Pancreas (tissue), 10 donors: ENCODE measurements around the gene SKAP1. TPM values are rescaled to one million over a fixed set of nuclear protein-coding genes. Genes with fewer than 3 reads are reported as not detected.
"Not testable (repeated sequence)": the region's sequence is repeated elsewhere in the genome, so short reads cannot be mapped to it uniquely, and the experiment has no call there.

Experiments
- ATAC-seq, 4 donors: fragments of 200-7000 bp; cut with Tn5 transposase; one replicate each; pipeline versions ENCODE4 v1.8.0 to v1.9.1; 2020; ENCODE audit warnings: mild to moderate bottlenecking in 4 of 4, moderate library complexity in 4 of 4
- DNase-seq, 6 donors: peaks; one replicate each; pipeline ENCODE4 v3.0.0-alpha.2; 2020
- FAIRE-seq: peaks from 2 replicates; lab custom pipeline; 2012; peaks lifted over from hg19 to GRCh38; lab: Jason Lieb, UNC
- H3K27ac ChIP-seq, 4 donors: fragments of 200-600 bp; sonication (generic); 1 replicate in 3 of 4; 2 replicates in 1 of 4; pipeline versions ENCODE4 v1.5.0 to v1.8.0; 2020
- H3K27me3 ChIP-seq, 4 donors: fragments of 200-600 bp; one replicate each; pipeline ENCODE4 v1.8.0; 2021
- H3K36me3 ChIP-seq, 3 donors: fragments of 200-600 bp; sonication (generic) in 1 of 3; one replicate each; pipeline versions ENCODE4 v1.5.0 to v1.8.0; 2020 to 2021
- H3K4me1 ChIP-seq, 3 donors: fragments of 200-600 bp; one replicate each; pipeline ENCODE4 v1.8.0; 2021
- H3K4me3 ChIP-seq, 4 donors: fragments of 200-600 bp; sonication (generic) in 2 of 4; one replicate each; pipeline versions ENCODE4 v1.5.0 to v1.8.0; 2020 to 2021
- H3K9me3 ChIP-seq, 4 donors: fragments of 200-600 bp; one replicate each; pipeline ENCODE4 v1.8.0; 2021
- WGBS, 2 donors: extraction: QIAGEN DNeasy Blood & Tissue Kit; methylation state at CpG; one replicate each; pipeline ENCODE4 v1.1.7; 2013; 5-methylcytosine and 5-hydroxymethylcytosine counted together
- intact Hi-C, 3 donors: fragments of 100-400 bp; cut with DNase I; formaldehyde crosslinking; loops; one replicate each; pipeline versions ENCODE4 v1.11.1 to v1.14.2; 2022
- polyA plus RNA-seq, 2 donors: library from polyadenylated mRNA; stranded (reverse); fragments of 200-250 nt; gene quantifications; one replicate each; pipeline ENCODE4 v1.2.3, GENCODE V29; 2013
- total RNA-seq, 6 donors: library from RNA; stranded (reverse); fragmentation: NEBNext Ultra II Directional in 4 of 6; extraction: Animal tissue kit (Norgen Biotek cat#: 25700) in 4 of 6; gene quantifications; one replicate each; pipeline versions ENCODE4 v1.2.1 to v1.2.4, GENCODE V29; 2021 to 2023
- TF ChIP-seq, protein P1 (sequence below), 4 donors: fragments of 200-600 bp; sonication (generic) in 3 of 4; IDR thresholded peaks; one replicate each; pipeline versions ENCODE4 v1.5.0 to v1.8.0; 2021; ENCODE audit warnings: antibody characterized with exemption in 4 of 4
- donor health status: healthy with polysubstance abuse.
- donor health status: DM: no; HTN: no; CAD: no; lungs with moderate emphysema.
- donor health status: DM: no; HTN: no; CAD: no.
- donor health status: control.
- donor health status: control.
- donor health status: Bipolar disorder and iron deficiency.
- donor health status: DM: yes; HTN: yes; CAD: no.
- donor health status: DM: no; HTN: no; CAD: no.
- donor health status: DM: no; HTN: no; CAD: no.
- donor health status: DM: yes; HTN: yes; CAD: no.

The SKAP1 gene
- total and polyA plus RNA-seq, 8 donors, result 0.92 to 5.2 (median 3.0) TPM

DNA sequence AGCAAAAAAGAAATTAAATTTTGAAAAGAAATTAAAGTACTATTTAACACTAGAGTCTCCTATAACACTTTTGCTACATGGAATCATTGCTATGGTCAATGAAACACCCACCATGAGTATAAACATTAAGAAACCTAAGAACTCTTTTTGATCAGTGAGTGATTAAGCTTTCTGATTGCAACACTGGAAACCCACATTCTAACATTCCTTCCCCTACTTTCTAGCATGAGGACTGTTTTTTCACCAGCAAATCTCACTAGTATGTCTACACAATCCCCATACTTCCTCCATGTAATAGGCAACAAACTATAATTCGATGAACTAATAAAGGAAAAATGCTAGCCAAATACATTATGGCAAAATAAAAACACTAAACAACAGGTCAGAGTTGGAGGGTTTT is 54.7 kb downstream of the SKAP1 start:
- H3K4me3 ChIP-seq, result no peak overlapping the region
- intact Hi-C loops, result no loop called here
- H3K27me3 ChIP-seq, result no peaks in the 10 kb centered on the region
- H3K27ac ChIP-seq, result no peak overlapping the region
- FAIRE-seq, result no peak
- WGBS, 2 donors, result 52 to 55% methylated on average over 1 of the region's 1 CpG
- no peaks in the 10 kb centered on the region for H3K36me3 ChIP-seq
- DNase-seq, result no peak
- no peaks in the 10 kb centered on the region for H3K4me1 ChIP-seq
- TF ChIP-seq, protein P1, sequence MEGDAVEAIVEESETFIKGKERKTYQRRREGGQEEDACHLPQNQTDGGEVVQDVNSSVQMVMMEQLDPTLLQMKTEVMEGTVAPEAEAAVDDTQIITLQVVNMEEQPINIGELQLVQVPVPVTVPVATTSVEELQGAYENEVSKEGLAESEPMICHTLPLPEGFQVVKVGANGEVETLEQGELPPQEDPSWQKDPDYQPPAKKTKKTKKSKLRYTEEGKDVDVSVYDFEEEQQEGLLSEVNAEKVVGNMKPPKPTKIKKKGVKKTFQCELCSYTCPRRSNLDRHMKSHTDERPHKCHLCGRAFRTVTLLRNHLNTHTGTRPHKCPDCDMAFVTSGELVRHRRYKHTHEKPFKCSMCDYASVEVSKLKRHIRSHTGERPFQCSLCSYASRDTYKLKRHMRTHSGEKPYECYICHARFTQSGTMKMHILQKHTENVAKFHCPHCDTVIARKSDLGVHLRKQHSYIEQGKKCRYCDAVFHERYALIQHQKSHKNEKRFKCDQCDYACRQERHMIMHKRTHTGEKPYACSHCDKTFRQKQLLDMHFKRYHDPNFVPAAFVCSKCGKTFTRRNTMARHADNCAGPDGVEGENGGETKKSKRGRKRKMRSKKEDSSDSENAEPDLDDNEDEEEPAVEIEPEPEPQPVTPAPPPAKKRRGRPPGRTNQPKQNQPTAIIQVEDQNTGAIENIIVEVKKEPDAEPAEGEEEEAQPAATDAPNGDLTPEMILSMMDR (IDR thresholded peaks at IDR 0.05), result no peak
- ATAC-seq, result no peak
- no peaks in the 10 kb centered on the region for H3K9me3 ChIP-seq

DNA sequence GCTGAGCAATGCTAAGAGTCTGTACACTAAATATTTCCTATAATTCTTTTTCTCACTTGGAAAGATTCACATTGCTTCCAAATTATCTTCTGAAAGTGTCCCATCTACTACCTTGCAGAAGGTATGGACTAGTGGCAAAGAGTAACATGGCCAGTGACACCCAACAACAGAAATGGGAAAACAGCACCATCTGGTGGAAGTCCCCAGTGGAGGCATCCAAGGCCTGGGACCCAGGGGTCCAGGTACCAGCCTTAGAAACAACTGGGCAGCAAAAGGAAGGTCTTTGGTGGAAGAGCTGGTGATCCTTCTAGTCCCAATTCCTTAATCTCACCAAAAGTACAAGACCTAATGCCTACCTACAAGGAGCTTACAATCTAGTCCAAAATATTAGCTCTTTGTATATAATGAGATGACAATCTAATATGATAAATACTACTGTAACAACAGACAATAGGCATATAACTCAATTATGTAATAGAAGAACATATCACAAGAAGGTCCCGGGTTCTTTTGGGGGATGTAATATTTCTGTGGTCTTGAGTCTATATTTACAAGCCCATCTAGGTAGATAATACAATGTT is 55.3 kb downstream of the SKAP1 start:
- DNase-seq (peak in 4 of 6 donors; percentile 7 to 34 (median 24)), FAIRE-seq (no peak), ATAC-seq (peak; percentile 63 to 86 (median 76))
- Histone ChIP-seq H3K36me3 (no peaks in the 10 kb centered on the region), H3K4me1 (no peaks in the 10 kb centered on the region), H3K27ac (no peak overlapping the region), H3K4me3 (no peak overlapping the region), H3K9me3 (no peaks in the 10 kb centered on the region), H3K27me3 (no peaks in the 10 kb centered on the region)
- intact Hi-C loops, result no loop called here
- TF ChIP-seq, protein P1 (IDR thresholded peaks at IDR 0.05), result peak; percentile 32 to 50 (median 36)
- WGBS, 2 donors, result 51 to 62% methylated on average over 1 of the region's 1 CpG

DNA sequence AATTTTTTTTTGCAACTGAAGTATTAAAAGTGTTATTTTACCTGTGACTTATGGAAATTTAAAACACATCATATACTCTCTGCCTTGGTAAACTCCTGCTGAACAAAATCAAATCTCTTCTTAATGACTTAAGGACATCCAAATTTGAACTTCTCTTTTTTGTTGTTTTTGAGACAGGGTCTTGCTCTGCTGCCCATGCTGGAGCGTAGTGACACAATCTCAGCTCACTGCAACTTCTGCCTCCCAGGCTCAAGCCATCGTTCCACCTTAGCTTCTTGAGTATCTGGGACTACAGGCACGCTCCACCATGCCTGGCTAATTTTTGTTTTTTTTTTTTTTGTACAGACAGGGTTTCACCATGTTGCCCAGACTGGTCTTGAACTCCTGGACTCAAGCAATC is 56.1 kb downstream of the SKAP1 start:
- intact Hi-C loops, result no loop called here
- Histone ChIP-seq H3K27ac (no peak overlapping the region), H3K4me3 (no peak overlapping the region), H3K36me3 (no peaks in the 10 kb centered on the region), H3K4me1 (no peaks in the 10 kb centered on the region), H3K9me3 (no peaks in the 10 kb centered on the region), H3K27me3 (no peaks in the 10 kb centered on the region)
- DNase-seq (no peak), ATAC-seq (no peak), FAIRE-seq (no peak)
- TF ChIP-seq, protein P1 (IDR thresholded peaks at IDR 0.05), result no peak
- WGBS, 2 donors, result 74 to 80% methylated on average over 3 of the region's 3 CpGs

DNA sequence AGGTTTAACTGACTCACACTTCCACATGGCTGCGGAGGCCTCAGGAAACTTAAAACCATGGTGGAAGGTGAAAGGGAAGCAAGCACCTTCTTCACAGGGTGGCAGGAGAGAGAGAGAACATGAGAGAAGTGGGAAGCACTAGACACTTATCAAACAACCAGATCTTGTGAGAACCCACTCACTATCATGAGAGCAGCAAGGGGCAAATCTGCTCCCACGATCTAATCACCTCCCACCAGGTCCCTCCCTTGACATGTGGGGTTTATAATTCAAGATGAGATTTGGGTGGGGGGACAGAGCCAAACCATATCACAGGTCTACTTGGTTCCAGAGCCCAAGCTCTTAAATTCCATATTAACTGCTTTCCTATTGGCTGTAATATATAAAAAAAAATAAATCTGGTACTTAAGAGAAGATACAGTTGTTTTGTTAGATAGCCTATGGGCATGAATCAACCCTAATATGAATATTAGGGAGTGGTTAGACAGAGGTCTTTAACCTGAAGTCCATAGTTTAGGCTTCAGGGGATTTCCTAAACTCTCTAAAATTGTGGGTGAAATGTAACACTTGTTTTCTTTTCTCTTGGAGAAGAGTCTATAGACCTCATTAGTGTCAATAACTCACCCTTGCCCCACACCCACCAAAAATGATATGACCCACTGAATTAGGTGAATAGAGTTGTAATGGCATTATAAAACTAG is 56.7 kb downstream of the SKAP1 start:
- no peak for DNase-seq
- no peak overlapping the region for H3K4me3 ChIP-seq
- intact Hi-C loops, result no loop called here
- ATAC-seq, result no peak
- no peaks in the 10 kb centered on the region for H3K9me3 ChIP-seq
- FAIRE-seq, result no peak
- 53 to 55% methylated on average over 2 of the region's 2 CpGs for WGBS, 2 donors
- H3K27ac ChIP-seq, result no peak overlapping the region
- no peaks in the 10 kb centered on the region for H3K4me1 ChIP-seq
- H3K36me3 ChIP-seq, result no peaks in the 10 kb centered on the region
- TF ChIP-seq, protein P1 (IDR thresholded peaks at IDR 0.05), result no peak
- peaks cover 0 to 4% (median 0%) of the 10 kb centered on the region in 4 donors for H3K27me3 ChIP-seq

DNA sequence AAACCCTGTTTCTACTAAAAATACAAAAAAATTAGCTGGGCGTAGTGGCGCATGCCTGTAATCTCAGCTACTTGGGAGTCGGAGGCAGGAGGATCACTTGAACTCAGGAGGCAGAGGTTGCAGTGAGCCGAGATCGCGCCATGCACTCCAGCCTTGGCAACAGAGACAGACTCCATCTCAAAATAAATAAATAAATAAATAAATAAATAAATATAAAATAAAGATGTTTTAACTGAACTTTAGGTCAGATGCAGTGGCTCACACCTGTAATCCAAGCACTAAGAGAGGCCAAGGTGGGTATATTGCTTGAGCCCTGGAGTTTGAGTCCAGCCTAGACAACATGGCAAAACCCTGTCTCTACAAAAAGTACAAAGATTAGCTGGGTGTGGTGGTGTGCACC is 61.0 kb downstream of the SKAP1 start:
- H3K4me1 ChIP-seq, FAIRE-seq, H3K27me3 ChIP-seq, H3K4me3 ChIP-seq, DNase-seq, ATAC-seq, intact Hi-C loops, H3K9me3 ChIP-seq, H3K27ac ChIP-seq, H3K36me3 ChIP-seq: not testable (repeated sequence)
- 90 to 93% methylated on average over 6 of the region's 6 CpGs for WGBS, 2 donors
